HK-2 (cell line): Measurements from ENCODE around the gene CACHD1.

Experiments
- DNase-seq: peaks from one replicate; pipeline ENCODE4 v3.0.0-alpha.2; 2018; ENCODE audit not compliant: unreplicated experiment

The CACHD1 gene

GRCh38 chr1:64549464-64550239, 79.7 kb downstream of the CACHD1 start:
- no peak for DNase-seq

- DNase-seq = no peak
Measured at GRCh38 chr1:64550510-64550909, 80.6 kb downstream of the CACHD1 start.

GRCh38 chr1:64550946-64551605, 81.1 kb downstream of the CACHD1 start:
- DNase-seq = no peak

- DNase-seq = no peak
Measured at GRCh38 chr1:64553285-64553684, 83.4 kb downstream of the CACHD1 start.

- DNase-seq = no peak
Measured at GRCh38 chr1:64555947-64556346, 86.0 kb downstream of the CACHD1 start.

GRCh38 chr1:64561993-64562392, 92.1 kb downstream of the CACHD1 start:
- no peak for DNase-seq

- DNase-seq = no peak
Measured at GRCh38 chr1:64563958-64564565, 94.1 kb downstream of the CACHD1 start.

- DNase-seq = no peak
Measured at GRCh38 chr1:64564891-64565290, 95.0 kb downstream of the CACHD1 start.

- no peak for DNase-seq
Measured at GRCh38 chr1:64567426-64568170, 97.7 kb downstream of the CACHD1 start.

- no peak for DNase-seq
Measured at GRCh38 chr1:64568171-64568450, 98.2 kb downstream of the CACHD1 start.

GRCh38 chr1:64569411-64569810, 99.5 kb downstream of the CACHD1 start:
- DNase-seq = no peak

- DNase-seq = no peak
Measured at GRCh38 chr1:64570267-64570855, 100.4 kb downstream of the CACHD1 start.

GRCh38 chr1:64572222-64572900, 102.4 kb downstream of the CACHD1 start:
- DNase-seq = no peak

GRCh38 chr1:64574301-64574700, 104.4 kb downstream of the CACHD1 start:
- DNase-seq = no peak

GRCh38 chr1:64575881-64576676, 106.2 kb downstream of the CACHD1 start:
- no peak for DNase-seq

- DNase-seq = no peak
Measured at GRCh38 chr1:64578270-64578973, 108.5 kb downstream of the CACHD1 start.

GRCh38 chr1:64579767-64580166, 109.8 kb downstream of the CACHD1 start:
- DNase-seq = no peak

- no peak for DNase-seq
Measured at GRCh38 chr1:64581135-64581842, 111.4 kb downstream of the CACHD1 start.

- DNase-seq = no peak
Measured at GRCh38 chr1:64581843-64582185, 111.9 kb downstream of the CACHD1 start.

GRCh38 chr1:64584479-64584878, 114.5 kb downstream of the CACHD1 start:
- DNase-seq = no peak
